ENCODE results near the gene ESR1.
A peak's percentile ranks its signal among the peaks of the same experiment; 100 is the strongest.

ESR1 gene

GRCh38 chr6:152147269-152147668, 339.8 kb downstream of the ESR1 start:
- DNase-seq: no peak

DNA sequence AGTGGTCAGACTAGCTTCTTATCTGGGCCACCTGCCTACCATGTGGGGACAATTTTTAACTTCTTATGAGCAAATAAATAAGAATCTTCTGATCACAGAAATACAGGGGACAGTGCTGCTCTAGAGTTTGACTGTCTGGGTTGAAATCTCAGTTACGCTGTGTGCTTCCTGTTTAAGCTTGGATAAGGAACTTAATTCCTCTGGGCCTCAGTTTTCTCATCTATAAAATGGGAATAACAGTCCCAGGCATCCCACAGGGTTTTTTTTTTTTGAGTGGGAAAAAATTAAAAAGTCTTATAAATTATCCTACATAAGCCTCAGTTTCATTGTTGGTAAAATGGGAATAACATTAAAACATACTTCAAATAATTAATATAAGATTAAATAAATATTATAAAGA, 340.9 kb downstream of the ESR1 start:
- DNase-seq: no peak

DNA sequence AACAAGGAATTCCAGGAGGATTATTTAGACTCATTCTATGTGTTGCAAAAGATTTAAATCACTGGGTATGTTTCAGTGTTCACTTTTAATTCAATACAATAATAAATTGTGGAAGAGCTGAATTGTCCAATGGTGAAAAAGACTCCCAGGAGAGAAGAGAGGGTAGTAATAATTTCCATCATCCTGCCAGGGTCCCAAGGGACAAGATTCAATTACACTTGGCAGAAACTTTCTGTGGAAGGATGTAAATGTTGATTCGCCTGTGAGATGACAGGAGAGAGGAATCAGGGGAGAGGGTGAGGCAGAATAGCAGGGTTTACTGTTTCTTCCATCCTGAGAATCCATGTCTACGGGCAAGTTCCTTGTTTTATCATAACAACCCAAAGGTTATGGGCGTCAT, 342.7 kb downstream of the ESR1 start:
- DNase-seq: no peak

DNA sequence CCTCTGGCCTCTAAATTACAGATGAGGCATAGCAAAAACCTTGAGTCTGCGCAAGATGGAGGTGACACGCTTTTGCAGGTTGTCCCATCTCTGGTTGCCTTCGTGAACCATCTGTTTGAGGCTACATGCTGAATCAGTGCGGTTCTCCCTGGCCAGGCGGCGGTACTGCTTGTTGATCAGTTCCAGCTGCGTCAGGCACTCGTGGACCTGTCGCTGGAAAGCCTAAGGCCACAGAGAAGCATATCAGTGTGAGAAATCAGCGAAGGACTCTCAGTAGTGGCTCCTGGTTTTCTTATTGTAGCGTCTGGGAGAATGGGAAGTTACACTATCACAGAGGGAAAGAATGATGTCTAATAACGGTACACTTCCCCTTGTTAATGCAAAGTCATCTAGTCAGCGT, 344.4 kb downstream of the ESR1 start:
- DNase-seq: no peak

DNA sequence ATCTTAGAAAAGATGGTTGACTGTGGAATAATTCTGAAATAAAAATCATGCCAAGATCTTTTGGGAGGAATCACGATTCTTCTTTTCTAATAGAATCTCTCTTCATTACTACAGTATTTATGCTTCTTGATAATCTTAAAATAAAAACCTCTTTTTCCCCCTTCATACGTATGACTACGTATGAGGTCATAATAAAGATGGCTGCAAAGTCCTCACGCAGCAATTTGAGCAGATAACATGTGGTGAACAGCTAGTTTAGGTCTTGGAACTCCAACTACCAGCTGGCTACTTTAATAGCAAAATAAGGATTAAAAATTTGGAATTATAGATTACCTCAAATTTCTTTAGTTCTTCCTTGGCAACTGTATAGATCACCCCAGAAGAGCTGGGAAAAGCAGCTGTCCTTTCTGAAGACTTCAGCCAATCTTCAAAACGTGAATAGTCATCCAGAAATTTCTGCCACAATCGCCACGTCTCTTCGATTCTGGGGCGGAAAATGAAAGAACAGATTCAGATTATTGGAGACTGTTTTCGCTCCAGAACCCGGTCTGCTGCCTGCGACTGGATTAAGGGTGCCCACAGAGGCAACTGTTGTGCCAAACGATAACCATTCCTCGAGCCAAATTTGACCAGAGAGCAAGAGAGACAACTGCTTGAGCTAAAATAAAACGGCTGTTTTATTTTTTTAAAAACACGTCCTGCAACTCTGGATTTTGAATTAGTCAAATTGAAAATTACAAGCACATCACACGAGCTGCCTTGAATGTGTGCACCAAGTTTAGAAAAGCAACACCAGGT, 347.3 kb downstream of the ESR1 start:
- DNase-seq: no peak

DNA sequence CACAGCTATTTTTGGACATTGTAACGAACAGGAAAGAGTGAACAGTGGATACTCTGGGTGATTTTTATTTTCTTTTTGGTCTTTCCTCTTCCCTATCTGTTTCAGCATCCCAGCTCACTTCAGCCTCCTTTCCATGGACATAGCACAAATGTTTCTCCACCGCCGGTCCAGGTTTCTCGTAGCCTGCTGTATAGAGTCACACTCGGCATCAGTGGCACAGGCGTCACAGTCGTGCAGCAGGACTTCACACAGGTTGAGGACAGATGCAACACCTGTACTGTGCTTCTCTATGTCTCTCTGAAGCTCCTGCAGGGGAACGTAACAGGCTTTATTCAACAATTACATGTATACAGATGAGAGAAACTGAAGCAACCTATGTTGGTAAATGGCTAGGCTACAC, 348.3 kb downstream of the ESR1 start:
- no peak for DNase-seq

DNA sequence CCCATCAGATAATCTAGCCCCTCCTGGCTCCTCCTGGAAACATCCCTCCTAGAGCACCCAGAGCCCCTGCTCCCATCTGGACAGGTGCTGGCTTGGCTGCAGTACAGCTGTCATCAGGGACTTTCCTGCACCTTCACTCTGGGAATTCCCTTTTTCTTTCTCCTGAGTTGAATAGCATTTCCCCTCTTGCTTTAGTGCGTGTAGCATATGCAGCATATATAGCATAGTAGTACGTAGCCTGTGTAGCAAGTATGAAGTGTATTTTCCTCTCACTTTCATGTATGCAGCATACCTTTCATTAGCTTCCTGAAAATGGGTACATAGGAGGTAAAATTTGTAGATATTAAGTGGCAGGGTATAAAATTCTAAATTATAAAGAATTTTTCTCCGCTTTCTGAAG, 352.9 kb downstream of the ESR1 start:
- DNase-seq: peak in 1 of 2 donors; percentile 15

DNA sequence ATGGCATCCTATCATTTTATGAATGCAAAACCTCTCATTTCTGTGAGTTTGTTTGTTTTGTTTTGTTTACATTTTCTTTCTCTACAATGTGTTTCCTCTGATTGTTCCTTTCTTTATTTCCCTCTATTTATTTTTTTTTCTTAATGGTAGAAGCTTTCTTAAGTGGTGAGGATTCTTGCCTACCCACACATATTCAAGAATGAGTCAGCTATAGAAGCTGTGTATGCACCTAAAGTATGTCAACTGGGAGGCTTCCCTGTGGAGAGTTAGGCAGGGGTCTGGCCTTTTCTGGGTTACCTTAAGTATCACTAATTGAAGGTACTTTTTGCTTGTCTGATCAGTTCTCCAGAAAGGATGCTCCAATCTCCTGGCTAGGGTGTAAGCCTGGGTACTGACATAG, 354.0 kb downstream of the ESR1 start:
- no peak for DNase-seq

DNA sequence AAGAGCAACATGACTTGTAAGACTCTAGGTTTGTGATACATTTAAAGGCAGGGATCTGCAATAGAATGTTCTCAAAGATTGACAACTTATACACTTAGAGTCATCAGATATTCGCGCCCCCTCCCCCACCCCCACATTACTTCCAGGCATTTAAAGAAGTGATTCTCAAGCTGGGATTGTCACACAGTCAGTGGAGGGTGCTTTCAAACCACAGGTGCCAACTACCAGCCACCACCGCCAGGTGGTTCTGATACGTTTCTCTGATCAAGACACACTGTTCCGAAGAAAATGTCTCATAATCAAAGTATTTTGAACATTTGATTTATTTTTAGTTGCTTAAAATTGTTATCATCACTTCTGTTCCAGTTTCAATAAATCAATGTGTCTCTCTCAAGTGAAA, 357.5 kb downstream of the ESR1 start:
- no peak for DNase-seq

DNA sequence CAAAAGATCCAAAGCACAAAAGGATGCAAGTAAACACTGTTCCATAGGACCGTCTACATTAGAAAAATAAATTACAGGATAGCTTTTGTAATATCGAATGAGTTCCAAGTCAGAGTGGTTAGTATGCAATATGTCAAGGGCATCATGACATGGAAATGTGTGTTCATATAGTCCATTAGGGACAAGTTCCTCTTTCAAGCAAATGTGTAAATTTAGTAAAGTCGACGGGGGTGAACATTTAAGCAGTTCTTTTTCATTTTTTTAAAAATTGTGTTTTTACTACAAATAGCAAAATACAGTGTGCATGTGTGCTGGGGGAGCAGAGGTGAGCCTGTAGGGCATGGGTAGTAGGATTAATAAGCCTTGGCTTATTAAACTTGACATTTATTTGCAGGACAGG, 359.0 kb downstream of the ESR1 start:
- no peak for DNase-seq

DNA sequence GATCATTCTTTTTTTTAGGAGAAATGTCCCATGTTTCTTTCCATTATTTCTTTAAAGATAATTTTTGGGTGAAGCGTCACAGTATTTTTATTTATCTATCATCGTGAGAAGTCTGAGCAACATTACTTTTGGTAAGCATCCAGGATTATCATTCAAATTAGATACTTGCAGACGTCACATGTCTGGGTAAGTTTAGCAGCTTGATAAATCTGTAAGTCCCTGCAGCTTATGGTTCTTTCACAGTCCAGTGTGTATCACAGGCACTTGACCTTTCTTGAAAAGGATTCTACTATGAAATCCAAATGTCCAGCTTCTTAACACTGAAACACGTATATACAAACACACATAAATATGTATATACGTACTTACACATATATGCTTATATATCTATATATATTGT, 359.4 kb downstream of the ESR1 start:
- DNase-seq: no peak

DNA sequence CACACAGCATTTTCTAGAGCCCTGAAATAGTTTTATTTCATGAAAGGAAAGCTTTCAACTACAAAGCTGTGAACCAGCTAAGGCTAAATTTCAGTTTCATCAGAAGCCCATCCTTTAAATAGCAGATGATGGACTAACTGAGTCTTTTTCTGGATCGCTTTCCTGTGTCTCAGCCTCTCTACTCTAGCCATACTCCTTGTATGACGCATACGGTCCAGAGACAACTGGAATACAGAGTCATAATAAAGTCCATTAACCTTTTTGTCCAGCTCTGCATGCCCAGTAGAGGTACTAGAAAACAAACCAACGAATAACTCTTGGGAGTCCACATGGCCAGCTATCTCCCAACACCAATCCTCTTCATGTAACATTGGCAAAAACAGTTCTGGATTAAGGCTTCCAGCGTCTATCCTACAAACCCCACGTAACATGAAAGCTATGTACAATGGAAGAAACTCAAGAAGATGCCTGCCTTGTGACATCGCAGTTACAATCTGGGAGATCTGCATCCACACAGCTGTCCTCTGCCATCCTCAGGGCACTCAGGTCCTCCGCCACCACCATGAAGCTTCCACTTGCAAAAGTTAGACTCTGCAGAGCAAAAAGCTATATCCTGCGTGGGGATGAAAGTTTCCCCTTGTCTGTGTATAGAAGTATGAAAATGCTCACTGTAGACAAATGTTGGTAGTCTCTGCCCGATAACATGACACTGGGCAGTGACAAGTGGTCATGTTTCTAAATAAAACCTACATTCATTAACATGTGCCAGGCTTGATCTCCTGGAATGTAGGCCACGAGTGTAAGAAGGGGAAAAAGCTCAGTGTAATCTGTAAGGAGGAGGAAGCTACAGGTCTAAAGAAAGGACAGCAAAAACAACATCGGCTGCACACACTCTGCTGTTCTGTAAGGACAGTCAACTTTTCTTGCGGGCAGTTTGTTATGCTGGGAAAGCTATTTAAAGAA, 360.4 kb downstream of the ESR1 start:
- no peak for DNase-seq

DNA sequence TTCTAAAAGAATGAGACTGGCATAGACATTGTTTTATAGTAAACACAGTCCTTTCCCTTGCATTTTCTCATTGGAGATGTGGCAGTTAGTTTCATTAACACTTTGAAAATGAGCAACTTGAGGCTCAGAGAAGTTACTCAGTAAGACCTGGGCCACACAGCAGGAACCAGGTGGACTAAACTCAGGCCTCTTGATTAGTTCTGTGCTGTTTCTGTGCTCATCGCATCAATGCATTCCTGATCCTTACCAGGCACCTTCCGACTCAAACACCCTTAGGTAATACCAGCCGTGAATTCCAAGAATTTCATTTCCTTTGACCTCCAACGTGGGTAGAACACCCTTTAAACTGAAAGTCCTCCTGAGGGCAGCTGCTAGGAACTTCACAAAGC, 362.8 kb downstream of the ESR1 start:
- no peak for DNase-seq

DNA sequence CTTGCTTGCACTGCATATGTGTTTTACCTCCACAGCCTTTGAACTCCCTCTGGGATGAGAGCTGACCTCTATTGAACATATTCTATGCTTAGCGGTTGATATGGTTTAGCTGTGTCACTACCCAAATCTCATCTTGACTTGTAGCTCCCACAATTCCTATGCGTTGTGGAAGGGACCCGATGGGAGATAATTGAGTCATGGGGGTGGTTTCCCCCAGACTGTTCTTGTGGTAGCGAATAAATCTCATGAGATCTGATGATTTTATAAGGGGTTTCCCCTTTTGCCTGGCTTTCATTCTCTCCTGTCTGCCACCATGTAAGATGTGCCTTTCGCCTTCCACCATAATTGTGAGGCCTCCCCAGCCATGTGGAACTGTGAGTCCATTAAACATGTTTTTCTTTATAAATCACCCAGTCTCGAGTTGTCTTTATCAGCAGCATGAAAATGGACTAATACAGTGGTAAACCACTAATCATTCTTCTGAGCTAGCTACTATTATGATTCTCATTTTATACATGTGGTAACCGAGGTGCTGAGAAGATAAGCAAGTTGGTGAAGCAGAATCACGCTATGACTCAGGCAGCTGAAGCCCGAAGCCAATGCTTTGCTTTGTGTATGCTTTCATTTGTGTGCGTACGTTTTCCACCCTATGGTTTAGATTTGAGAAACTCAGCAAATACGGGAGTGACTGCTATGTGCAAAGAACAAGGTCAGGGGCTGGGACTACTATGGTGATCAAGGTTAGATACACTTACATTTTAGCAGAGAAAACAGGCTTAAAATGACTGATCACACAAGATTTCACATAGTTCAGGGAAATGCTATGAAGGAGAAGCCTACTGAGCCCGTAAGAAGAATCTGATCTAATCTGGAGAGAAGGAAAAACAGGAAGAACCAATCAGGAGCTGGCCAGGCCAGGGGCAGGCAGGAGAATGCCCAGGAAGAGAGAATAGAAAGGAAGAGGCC, 363.5 kb downstream of the ESR1 start:
- DNase-seq: peak; percentile 23 to 65

GRCh38 chr6:152173321-152173720, 365.8 kb downstream of the ESR1 start:
- DNase-seq: no peak

DNA sequence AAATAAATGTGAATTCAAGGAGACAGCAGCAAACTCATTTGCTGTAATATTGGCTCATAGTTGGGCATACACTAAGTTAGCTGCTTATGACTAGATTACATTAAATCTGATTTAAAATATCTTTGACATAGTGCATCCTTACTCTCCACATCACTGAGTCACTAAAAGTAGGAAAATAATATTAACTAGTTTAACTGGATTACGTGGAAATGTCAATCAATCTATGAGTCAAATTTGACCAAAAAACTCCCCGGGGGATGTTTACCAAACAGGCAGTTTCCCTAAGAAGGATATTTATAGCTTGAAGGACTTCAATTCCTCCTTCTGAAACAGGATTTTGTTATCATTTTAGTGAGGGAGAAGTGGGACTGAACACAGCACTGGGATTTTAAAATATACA, 366.5 kb downstream of the ESR1 start:
- no peak for DNase-seq

- DNase-seq: no peak
Measured at GRCh38 chr6:152176268-152176667, 368.8 kb downstream of the ESR1 start.

Data from CD4-positive, alpha-beta T cell treated with Interferon alpha-2 for 1 hour (primary cell).